AG10803 (cell line): ENCODE data around the gene CATSPERZ.
A peak's percentile ranks its signal among the peaks of the same experiment; 100 is the strongest.
"Not testable (repeated sequence)": the region's sequence is repeated elsewhere in the genome, so short reads cannot be mapped to it uniquely, and the experiment has no call there.

ENCODE experiments used
- DNase-seq: peaks from one replicate; pipeline ENCODE4 v3.0.0; 2010; ENCODE audit warnings: low read depth
- H3K4me3 ChIP-seq: 2 replicates; pipeline ENCODE4 v1.5.1; 2011; ENCODE audit warnings: mild to moderate bottlenecking, low read length, control low read depth
- CTCF ChIP-seq: conservative IDR thresholded peaks from 2 replicates; pipeline ENCODE4 v1.5.1; 2011; ENCODE audit warnings: mild to moderate bottlenecking, low read length, control low read depth, inconsistent platforms

The CATSPERZ gene

GRCh38 chr11:64320556-64320955 is 20.4 kb downstream of the CATSPERZ start:
- no peak overlapping the region for H3K4me3 ChIP-seq
- no peak for TF ChIP-seq CTCF
- DNase-seq, result no peak

GRCh38 chr11:64321026-64321425 is 20.9 kb downstream of the CATSPERZ start:
- H3K4me3 ChIP-seq, result no peak overlapping the region
- no peak for TF ChIP-seq CTCF
- no peak for DNase-seq

- no peak overlapping the region for H3K4me3 ChIP-seq
- DNase-seq, result peak; percentile 13
- TF ChIP-seq CTCF, result no peak
Measured at GRCh38 chr11:64321533-64321932, 21.4 kb downstream of the CATSPERZ start.

GRCh38 chr11:64322925-64323260 is 22.7 kb downstream of the CATSPERZ start:
- no peak for DNase-seq
- H3K4me3 ChIP-seq, result no peak overlapping the region
- TF ChIP-seq CTCF, result no peak

- no peak overlapping the region for H3K4me3 ChIP-seq
- no peak for TF ChIP-seq CTCF
- DNase-seq, result no peak
Measured at GRCh38 chr11:64323373-64323772, 23.2 kb downstream of the CATSPERZ start.

GRCh38 chr11:64323984-64324383 is 23.8 kb downstream of the CATSPERZ start:
- not testable (repeated sequence) for DNase-seq, H3K4me3 ChIP-seq

GRCh38 chr11:64324692-64325469 is 24.7 kb downstream of the CATSPERZ start:
- TF ChIP-seq CTCF, result no peak
- H3K4me3 ChIP-seq, result no peak overlapping the region
- no peak for DNase-seq
